Activated T-helper 1 cell treated with anti-CD3 and anti-CD28 coated beads, Interleukin-2, amount 50 U/mL, for 16 hours (primary cell): ENCODE data around the gene NLK.
"Not testable (repeated sequence)": the region's sequence is repeated elsewhere in the genome, so short reads cannot be mapped to it uniquely, and the experiment has no call there.

Experiments used
- DNase-seq, 2 donors: peaks; one replicate each; pipeline ENCODE4 v3.0.0-alpha.2; 2020; ENCODE audit warnings: low read depth in 1 of 2, low spot score in 1 of 2

The NLK gene

DNA sequence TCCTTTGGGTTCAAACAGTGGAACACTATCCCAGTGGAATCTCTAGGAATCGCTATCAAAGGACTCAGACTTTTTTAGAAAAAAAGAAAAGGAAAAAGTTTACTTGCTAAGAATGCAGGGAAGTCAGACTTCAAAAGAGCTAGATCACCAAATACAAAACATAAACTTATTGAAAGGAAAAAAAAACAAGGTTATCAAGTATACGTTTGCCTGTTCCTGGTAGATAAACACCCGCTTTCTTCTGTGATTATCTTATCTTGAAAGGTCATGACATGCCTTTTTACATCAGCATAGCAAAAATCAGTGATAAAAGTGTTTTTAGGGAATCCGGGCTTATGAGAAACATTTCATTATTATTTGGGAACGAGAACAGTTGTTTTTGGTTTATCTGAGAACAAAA, 147.2 kb downstream of the NLK start:
- no peak for DNase-seq

DNA sequence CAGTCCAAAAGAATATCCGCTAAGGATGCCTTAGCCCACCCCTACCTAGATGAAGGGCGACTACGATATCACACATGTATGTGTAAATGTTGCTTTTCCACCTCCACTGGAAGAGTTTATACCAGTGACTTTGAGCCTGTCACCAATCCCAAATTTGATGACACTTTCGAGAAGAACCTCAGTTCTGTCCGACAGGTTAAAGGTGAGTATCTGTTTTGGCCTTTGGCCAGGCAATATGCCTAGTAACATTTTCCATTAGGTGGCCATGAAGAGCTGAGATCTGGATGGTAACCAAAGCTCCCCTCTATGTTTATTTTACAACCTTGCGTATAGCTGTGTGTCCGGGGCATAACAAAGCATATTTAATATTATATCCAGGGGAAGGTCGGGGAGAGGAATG, 148.5 kb downstream of the NLK start:
- DNase-seq, result no peak

DNA sequence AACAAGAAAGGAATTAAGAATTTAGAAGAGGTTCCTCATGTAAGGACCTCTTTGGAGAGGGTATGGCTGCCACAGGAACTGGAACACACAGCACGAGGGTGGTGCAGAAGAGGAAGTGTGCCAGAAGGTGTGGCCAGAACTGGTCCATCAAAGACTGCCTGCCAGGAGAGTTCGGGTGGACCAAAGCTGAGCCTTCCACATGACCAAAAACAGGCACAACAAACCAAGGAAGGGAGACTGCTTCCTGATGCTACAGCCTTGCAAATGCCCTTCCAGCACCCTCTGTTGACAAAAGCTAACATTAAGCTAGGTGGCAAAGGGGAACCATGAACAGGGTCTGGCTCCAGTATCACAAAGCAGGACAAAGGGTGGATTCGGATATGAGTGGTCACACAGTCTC, 150.8 kb downstream of the NLK start:
- no peak for DNase-seq

DNA sequence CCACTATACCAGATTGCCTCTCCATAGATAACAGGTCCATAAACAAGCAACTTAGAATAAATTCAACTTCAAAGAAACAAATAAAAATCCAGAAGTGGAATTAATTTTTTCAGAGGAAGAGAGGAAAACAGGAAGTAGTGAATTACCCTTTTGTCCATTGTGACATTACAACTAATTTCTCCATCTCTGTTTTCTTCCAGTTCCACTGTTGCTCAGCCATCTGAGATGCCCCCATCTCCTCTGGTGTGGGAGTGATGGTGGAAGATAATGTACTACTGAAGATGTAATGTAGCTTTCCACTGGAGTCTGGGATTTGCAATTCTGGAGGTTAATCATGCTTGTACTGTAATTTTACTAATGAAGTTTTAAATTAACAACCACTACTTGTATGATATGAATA, 151.9 kb downstream of the NLK start:
- DNase-seq, result no peak

DNA sequence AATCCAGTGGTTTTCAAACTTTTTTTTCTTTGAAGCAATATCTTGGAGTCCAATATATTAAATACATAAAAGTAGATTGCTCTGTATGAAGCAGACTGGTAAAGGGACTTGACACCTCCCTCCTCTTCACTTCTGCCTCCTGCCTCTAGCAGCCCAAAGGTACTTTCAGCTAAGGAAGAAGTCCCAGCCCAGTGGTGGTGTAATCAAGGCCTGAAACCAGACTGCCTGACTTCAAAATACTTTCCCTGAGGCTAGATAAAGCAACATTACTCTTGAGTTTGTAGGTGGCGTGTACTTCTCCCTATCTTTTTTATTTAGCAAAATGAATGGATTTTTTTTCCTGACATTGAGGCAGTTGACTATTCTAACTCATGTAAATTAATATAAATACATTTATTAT, 154.2 kb downstream of the NLK start:
- DNase-seq, result no peak

DNA sequence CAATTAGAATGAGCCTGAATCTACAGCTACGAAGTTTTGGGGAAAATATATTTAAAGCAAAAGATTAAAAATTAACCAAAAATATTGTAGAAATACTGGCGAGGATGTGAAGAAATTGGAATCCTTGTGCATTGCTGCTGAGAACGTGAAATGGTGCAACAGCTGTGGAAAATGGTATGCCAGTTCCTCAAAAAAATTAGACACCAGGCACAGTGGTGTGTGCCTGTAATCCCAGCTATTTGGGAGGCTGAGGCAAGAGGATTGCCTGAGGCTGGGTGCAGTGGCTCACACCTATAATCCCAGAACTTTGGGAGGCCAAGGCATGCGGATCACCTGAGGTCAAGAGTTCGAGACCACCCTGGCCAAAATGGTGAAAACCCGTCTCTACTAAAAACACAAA, 156.6 kb downstream of the NLK start:
- DNase-seq, result no peak

DNA sequence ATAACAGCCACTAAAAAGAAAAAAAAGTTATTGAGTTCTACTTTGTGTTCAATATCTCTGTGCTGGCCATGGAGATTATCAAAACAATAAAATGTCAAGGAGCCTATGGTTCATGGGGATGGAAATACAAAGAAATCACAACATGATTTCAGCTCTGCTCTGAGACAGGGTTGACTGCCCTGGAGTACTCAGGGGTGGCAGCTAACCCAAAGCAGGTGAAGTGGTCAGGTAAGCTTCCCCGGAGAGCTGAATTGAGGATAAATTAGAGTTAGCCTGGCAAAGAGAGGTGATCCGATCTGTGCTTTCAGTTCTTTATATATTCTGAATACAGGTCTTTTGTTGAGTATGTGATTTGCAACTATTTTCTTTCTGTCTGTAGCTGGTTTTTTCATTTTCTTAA, 157.3 kb downstream of the NLK start:
- no peak for DNase-seq

DNA sequence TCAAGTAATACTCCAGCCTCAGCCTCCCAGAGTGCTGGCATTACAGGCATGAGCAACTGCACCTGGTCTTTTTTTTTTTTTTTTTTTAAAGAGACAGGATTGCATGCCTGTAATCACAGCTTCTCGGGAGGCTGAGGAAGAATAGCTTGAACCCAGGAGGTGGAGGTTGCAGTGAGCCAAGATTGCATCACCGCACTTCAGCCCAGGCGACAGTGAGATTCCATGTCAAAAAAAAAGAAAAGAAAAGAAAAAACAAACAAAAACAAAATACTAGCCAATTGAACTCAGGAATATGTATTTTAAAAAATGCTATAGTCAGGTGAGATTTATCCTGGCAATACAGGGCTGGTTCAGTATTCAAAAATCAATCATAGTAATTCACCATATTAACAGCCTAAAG, 158.8 kb downstream of the NLK start:
- no peak for DNase-seq

DNA sequence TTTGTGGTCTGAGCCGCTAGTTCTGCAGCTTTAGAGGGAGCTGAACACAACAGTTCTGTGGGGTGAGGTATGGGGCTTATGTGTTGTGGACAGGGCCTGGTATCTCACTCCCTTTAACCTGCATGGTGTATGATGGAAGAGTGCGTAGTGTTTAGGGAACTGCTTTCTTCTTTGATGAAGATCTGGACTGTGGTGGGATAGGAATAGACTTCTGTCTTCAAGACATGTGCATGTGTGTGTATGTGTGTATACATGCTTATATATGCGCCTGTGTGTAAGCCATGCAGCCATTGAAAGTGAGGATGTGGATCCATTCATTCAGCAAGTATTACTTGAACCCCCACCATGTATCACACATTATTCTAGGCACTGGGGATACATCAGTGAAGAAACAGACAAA, 161.8 kb downstream of the NLK start:
- DNase-seq, result no peak

DNA sequence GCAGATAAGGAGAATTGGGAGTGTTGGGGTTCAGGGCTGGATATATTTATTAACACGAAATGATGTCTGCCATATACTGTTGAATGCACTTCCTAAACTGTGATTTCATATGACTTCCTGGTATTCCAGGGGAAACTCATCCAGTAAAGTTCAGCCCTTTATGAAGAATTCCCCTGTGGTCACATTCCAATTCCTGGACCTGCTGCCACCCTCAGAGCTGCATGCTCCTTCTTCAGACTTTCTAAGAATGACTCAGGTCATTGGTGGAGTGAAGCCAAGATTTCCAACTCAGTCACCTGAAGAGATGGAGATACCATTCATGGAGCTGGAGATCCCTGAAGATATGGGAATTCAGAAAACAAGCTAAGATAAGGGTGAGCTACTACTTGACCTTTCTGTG, 162.3 kb downstream of the NLK start:
- no peak for DNase-seq

DNA sequence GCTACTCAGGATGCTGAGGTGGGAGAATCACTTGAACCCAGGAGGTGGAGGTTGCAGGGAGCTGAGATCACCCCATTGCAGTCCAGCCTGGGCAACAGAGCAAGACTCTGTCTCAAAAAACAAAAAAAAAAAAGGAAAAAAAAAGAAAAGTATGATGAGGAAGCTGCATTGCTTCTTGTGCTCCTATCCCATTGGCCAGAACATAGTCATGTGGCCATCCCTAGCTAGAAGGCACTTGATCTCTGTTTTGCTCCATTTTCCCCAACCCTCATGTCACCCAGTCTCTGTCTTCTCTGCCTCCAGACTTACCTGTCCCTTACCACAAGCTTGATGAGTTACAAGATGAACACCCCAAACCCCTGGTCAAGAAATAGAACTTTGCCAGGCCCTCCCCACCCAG, 163.8 kb downstream of the NLK start:
- no peak for DNase-seq

DNA sequence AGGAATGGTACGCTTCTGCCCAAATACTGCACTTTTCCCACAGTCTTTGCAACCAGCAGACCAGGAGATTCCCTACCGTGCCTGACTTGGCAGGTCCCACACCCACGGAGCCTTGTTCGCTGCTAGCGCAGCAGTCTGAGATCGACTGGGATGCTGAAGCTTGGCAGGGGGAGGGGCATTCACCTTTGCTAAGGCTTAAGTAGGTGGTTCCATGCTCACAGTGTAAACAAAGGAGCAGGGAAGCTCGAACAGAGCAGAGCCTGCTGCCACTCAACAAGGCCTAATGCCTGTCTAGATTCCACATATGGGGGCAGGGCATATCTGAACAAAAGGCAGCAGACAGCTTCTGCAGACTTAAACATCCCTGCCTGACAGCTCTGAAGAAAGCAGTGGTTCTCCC, 169.3 kb downstream of the NLK start:
- no peak for DNase-seq

DNA sequence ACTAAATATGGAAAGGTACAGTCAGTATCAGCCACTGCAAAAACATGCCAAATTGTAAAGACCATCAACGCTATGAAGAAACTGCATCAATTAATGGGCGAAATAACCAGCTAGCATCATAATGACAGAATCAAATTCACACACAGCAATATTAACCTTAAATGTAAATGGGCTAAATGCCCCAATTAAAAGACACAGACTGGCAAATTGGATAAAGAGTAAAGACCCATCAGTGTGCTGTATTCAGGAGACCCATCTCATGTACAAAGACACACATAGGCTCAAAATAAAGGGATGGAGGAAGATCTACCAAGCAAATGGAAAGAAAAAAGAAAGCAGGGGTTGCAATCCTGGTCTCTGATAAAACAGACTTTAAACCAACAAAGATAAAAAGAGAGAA, 171.1 kb downstream of the NLK start:
- not testable (repeated sequence) for DNase-seq

DNA sequence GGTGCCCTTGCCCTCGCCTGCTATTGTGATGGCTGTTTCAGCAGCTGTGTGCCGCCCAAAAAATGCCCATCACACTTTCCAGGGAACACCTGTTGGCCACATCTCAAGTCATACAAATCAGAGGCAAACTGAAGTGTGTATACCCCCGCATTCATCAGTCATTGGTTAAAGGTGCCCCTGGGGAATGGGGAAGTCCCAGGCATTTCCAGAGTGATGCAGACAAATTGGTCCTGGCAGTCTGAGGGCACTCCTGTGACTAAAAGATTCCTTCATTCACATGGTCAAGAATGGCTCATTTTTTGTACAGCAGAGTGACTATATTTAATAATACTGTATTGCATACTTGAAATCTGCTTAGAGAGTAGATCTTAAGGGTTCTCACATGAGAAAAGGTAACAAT, 173.6 kb downstream of the NLK start:
- DNase-seq, result no peak

DNA sequence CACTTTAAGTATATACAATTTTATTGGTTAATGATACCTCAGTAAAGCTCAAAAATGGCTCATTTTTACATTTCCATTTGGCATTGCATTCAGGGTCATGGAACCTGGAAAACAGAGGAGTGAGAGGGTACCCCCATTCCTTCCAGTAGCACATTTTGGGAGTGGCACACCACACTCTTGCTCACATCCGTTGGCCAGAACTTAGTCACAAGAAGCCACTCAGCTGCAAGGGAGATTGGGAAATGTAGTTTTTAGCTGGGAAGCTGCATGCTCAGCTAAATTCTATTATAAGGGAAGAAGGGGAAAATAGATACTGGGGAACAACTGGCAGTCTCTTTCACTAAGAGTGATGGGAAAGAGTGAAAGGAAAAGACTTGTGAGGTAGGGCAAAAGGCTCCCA, 174.1 kb downstream of the NLK start:
- DNase-seq, result no peak

DNA sequence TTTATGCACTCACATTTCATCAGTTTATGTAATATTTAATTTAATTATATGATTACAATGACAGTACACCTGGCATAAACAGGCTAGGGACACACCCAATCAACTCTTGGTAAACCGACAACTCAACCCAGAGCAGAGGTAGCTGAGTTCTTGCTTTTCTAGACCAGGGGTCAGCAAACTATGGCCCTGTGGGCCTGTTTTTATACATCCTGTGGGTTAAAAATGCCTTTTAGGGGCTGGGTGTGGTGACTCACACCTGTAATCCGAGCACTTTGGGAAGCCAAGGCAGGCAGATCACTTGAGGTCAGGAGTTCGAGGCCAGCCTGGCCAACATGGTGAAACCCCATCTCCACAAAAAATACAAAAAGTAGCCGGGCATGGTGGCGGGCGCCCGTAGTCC, 177.3 kb downstream of the NLK start:
- no peak for DNase-seq

DNA sequence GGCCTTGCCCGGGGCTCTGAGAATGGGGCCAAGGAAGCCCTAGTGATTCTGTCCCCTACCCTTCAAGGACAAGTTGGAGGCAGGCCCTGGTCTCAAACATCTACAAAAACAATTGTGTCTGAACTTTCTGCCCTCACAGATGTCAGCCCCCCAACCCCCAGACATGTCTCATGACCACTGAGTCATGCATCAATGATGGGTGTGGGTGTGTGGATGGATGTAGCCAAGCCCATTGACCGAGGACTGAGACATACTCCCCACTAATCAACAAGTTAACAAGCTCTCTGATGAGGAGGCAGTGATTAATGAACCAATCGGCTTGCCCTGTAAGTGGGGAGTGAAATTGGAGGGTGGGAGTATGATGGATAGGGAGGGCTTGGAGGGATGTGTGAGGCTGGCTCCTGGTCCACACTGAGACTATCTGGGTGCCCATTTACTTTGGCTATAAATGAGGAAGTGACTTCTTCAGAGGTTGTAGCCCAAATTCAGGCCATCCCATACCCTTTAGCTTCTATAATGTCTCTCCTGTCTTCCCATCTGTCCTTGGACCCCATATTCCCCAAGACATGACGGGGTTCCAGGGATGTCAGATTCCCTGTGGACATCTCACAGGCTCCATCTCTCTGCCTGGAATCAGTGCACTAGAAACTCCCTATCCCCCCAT, 179.4 kb downstream of the NLK start:
- DNase-seq, result no peak

DNA sequence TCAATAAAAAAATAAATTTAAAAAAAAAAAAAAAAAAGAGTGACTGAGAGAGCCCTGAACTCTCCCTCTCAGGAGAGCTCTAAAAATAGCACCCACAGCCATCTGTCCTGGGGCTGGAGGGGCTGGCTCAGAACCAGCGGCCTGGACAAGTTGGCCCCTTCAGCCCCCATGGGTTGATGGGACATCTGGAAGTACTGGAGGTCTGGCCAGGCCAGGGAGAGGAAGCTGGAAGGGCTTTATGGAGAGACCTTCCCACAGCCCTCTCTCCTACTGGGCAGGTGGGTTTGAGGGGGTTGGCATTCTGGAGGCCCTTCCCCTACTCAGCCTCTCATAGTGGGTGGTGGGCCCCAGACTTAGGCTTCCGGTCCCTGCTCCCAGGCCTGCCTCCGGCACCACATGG, 182.8 kb downstream of the NLK start:
- no peak for DNase-seq

DNA sequence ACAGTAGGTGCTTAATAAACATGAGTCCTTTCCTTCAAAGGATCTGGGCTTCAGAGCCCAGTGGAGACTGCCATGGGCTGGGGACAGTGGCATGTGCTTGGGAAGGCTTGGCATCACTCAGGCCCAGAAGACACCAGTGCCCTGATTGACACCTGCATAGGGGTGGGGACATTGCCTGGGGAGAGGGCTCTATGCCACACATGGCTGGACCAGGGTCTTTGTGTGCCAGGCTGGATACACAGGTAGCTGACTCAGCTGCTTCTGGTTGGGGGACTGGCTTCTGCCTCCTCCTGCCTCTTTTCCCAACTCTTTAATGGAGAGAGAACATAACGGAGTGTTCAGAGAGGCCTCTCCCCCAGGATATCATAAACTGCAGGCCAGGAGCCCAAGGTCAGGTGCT, 183.4 kb downstream of the NLK start:
- no peak for DNase-seq

DNA sequence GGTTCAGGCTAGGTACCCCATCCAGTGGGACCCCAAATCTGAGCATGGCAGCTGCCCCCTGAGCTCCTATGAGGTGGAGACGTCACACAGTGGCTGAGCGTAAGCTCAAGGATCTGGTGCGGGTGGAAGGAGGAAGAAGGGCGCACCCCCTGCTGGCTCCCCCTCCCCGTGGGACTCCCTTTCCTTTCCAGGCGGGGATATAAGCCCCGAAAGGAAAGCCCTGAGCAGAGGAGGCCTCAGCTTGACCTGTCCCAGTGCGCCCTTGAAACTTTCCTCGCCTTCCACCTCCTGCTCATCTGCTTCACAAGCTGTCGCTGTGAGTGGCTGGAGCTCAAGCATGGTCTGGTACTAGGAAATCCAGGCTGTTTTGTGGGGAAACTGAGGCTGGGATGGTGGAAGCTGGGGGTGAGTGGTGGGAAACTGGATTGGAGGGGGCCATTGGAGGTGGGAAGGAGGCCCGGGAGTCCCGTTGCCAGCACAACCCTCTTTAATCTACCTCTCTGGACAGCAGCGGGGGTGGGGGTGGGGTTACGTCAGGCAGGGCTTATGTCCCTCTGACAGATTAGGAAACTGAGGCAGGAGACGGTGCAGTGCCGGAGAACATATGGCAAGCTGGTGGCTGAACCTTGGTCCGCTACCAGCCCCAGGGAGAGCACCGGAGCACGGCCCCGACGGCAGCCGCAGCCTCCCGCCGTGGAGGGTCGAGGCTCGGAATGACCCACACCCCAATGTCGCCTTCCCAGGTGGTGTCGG, 184.3 kb downstream of the NLK start:
- DNase-seq, result no peak

DNA sequence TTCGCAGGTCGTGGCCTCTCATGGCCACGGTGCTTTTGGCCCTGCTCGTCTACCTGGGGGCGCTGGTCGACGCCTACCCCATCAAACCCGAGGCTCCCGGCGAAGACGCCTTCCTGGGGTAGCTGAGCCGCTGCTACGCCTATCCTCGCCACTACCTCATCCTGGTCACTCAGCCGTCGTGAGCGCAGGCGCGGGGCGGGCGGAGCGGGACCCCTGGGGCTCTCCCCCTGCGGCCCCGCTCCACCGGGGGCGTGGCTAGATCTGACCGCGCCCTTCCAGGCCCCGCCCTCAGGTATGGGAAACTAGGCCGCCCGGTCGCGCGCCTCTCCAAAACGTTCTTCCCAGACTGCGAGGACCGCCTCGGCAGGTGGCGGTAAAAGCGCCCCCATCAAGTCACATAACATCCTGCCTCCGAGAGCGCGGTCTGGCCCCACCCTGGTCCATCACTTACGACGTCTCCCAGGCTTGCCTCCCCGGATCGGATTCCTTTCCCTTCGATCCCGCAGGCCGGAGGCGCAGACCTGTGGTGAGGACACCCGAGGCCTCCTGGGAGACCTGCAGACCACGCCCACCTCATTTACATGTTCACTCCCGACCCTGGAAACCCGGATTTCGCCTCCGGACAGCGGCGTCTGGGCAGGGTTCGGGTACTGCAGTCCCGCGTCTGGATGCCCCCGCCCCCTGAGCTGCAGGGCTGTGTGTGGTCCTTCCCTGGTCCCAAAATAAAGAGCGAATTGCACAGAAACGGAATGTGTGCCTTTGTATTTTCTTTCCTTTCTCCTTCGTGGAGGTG, 185.0 kb downstream of the NLK start:
- no peak for DNase-seq

DNA sequence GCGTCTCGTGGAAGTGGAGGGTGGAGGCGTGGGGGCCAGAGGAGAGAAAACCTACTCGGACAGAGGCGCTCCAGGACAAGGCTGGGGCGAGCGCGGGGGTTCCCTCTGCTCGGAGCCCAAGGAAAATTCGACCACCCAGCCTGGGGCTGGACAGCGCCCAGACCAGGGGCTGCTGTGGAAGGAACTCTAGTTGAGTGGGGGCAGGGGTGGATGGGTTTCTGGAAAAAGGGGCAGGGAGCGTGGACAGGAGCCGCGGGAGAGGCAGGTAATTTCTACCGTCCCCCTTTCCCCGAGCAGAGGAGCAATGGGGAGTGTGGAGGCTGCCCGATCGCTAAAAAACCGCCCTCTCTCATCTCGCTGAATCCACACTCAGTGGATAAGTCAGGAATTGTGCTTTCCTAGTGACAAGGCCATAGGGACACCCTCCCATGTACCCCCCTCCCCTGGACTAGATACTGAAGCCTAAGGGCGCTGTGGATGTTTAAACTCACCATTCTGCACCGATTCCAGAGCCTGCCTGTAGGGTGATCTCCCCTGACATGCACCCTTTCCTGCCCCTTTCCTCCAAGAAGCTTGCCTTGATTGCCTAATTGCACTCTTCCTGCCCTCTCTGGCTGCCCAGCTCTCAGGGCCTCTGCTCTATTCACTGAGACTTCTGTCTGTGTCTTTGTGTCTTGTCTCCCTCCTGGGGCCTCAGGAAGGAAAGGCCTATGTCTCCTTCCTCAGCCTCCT, 185.8 kb downstream of the NLK start:
- DNase-seq, result no peak
